A549 (cell line): ENCODE data around the gene AKAP6. TPM values are rescaled to one million over a fixed set of nuclear protein-coding genes. Genes with fewer than 3 reads are reported as not detected.
A peak's percentile ranks its signal among the peaks of the same experiment; 100 is the strongest.

Source experiments
- ATAC-seq, 2 experiments: fragments of 200-7000 bp in 1 of 2; fragments of >200 bp in 1 of 2; cut with Nextera tagmentation in 1 of 2; cut with Tn5 transposase in 1 of 2; 3 replicates each; pipeline versions ENCODE4 v1.8.0 to v1.9.1; 2018 to 2020; ENCODE audit warnings: mild to moderate bottlenecking in 1 of 2, moderate library complexity in 1 of 2
- CTCF ChIA-PET: fragments of 300-600 bp; sonication (Branson Sonifier 250); formaldehyde crosslinking; extraction: SDS; loops from one replicate; lab custom pipeline; 2021; ENCODE audit warnings: antibody characterized with exemption, inconsistent platforms; lab: Yijun Ruan, JAX
- POLR2A ChIA-PET: fragments of 350-600 bp; formaldehyde crosslinking; extraction: SDS; loops from one replicate; lab custom pipeline; 2021; ENCODE audit warnings: antibody characterized with exemption, inconsistent platforms; lab: Yijun Ruan, JAX
- DNase-seq, 2 experiments: peaks; one replicate each; pipeline versions ENCODE4 v3.0.0 to v3.0.0-alpha.2; 2011 to 2016; ENCODE audit warnings: low read depth in 1 of 2, low spot score in 1 of 2
- FAIRE-seq: peaks from 2 replicates; lab custom pipeline; 2011; peaks lifted over from hg19 to GRCh38; lab: Jason Lieb, UNC
- H3K27ac ChIP-seq, 2 experiments: fragments of >200 bp; sonication (Bioruptor Twin); formaldehyde crosslinking; 3 replicates each; pipeline ENCODE4 v1.5.1; 2016 to 2017
- H3K4me1 ChIP-seq: fragments of >200 bp; sonication (Bioruptor Twin); formaldehyde crosslinking; 3 replicates; pipeline ENCODE4 v1.6.1; 2016
- H3K4me2 ChIP-seq: fragments of >200 bp; sonication (Bioruptor Twin); formaldehyde crosslinking; 3 replicates; pipeline ENCODE4 v1.6.1; 2016
- H3K4me3 ChIP-seq: fragments of >200 bp; sonication (Bioruptor Twin); formaldehyde crosslinking; 3 replicates; pipeline ENCODE4 v1.5.1; 2016
- H3K9me3 ChIP-seq: fragments of >200 bp; sonication (Bioruptor Twin); formaldehyde crosslinking; 3 replicates; pipeline ENCODE4 v1.6.1; 2016
- CBX8 ChIP-seq: fragments of 200-600 bp; sonication (generic); IDR thresholded peaks from 2 replicates; pipeline ENCODE4 v1.6.1; 2016
- CEBPB ChIP-seq, 2 experiments: fragments of >200 bp in 1 of 2; sonication (Bioruptor Twin) in 1 of 2; formaldehyde crosslinking in 1 of 2; IDR thresholded peaks; 2 replicates each; pipeline ENCODE4 v1.6.1; 2012 to 2016
- ESRRA ChIP-seq: fragments of 150-350 bp; IDR thresholded peaks from 2 replicates; pipeline ENCODE4 v1.6.1; 2014; ENCODE audit warnings: mild to moderate bottlenecking, low read length, borderline replicate concordance
- FOSB ChIP-seq: fragments of 250-450 bp; sonication (Bioruptor Pico); IDR thresholded peaks from 2 replicates; pipeline ENCODE4 v1.5.0; 2020; ENCODE audit warnings: mild to moderate bottlenecking, moderate library complexity
- HOXB13 ChIP-seq: fragments of 250-450 bp; sonication (Bioruptor Pico); IDR thresholded peaks from 2 replicates; pipeline ENCODE4 v1.5.0; 2020; ENCODE audit warnings: low read depth, mild to moderate bottlenecking, moderate library complexity
- HOXB5 ChIP-seq: fragments of 250-450 bp; sonication (Bioruptor Pico); IDR thresholded peaks from 2 replicates; pipeline ENCODE4 v1.5.0; 2020; ENCODE audit warnings: mild to moderate bottlenecking, moderate library complexity
- KDM1A ChIP-seq: fragments of 200-600 bp; sonication (generic); IDR thresholded peaks from 2 replicates; pipeline ENCODE4 v1.6.1; 2016; ENCODE audit warnings: low read depth, mild to moderate bottlenecking
- MAFK ChIP-seq: fragments of 450-650 bp; IDR thresholded peaks from 2 replicates; pipeline ENCODE4 v1.6.1; 2014; ENCODE audit not compliant: partially characterized antibody
- MAX ChIP-seq: IDR thresholded peaks from 2 replicates; pipeline ENCODE4 v1.6.1; 2012
- MAZ ChIP-seq: fragments of 150-350 bp; IDR thresholded peaks from 2 replicates; pipeline ENCODE4 v1.6.1; 2014; ENCODE audit warnings: antibody characterized with exemption, low read depth, low read length, borderline replicate concordance
- NR3C1 ChIP-seq: fragments of >200 bp; sonication (Bioruptor Twin); formaldehyde crosslinking; IDR thresholded peaks from 3 replicates; pipeline ENCODE4 v1.6.1; 2017
- POLR2A ChIP-seq: IDR thresholded peaks from 2 replicates; pipeline ENCODE4 v1.6.1; 2012; ENCODE audit warnings: mild to moderate bottlenecking, low read length
- POLR2AphosphoS2 ChIP-seq: conservative IDR thresholded peaks from 2 replicates; pipeline ENCODE4 v1.6.1; 2012; ENCODE audit warnings: low read length, improper control_type of control experiment, inconsistent platforms
- RARB ChIP-seq: fragments of 250-450 bp; sonication (Bioruptor Pico); IDR thresholded peaks from 2 replicates; pipeline ENCODE4 v1.8.0; 2021; ENCODE audit warnings: mild to moderate bottlenecking, moderate library complexity
- RCOR1 ChIP-seq: fragments of 150-350 bp; IDR thresholded peaks from 2 replicates; pipeline ENCODE4 v1.6.1; 2014; ENCODE audit warnings: antibody characterized with exemption, low read length, low read depth
- RFX5 ChIP-seq: fragments of 450-650 bp; IDR thresholded peaks from 2 replicates; pipeline ENCODE4 v1.7.1; 2014; ENCODE audit warnings: antibody characterized with exemption, mild to moderate bottlenecking, moderate library complexity
- SMC3 ChIP-seq: fragments of >200 bp; sonication (Bioruptor Twin); formaldehyde crosslinking; IDR thresholded peaks from 3 replicates; pipeline ENCODE4 v1.6.1; 2018; ENCODE audit warnings: inconsistent platforms
- SREBF2 ChIP-seq: fragments of 450-650 bp; IDR thresholded peaks from 2 replicates; pipeline ENCODE4 v1.6.1; 2014; ENCODE audit warnings: mild to moderate bottlenecking, moderate library complexity
- TFCP2L1 ChIP-seq: fragments of 250-450 bp; sonication (Bioruptor Pico); IDR thresholded peaks from 2 replicates; pipeline ENCODE4 v1.5.0; 2021; ENCODE audit warnings: mild to moderate bottlenecking
- TP53 ChIP-seq: fragments of 250-450 bp; sonication (Bioruptor Pico); IDR thresholded peaks from 2 replicates; pipeline ENCODE4 v1.5.0; 2021; ENCODE audit warnings: mild to moderate bottlenecking, moderate library complexity
- ZC3H11A ChIP-seq: fragments of 450-650 bp; IDR thresholded peaks from 2 replicates; pipeline ENCODE4 v1.6.1; 2014; ENCODE audit warnings: antibody characterized with exemption, mild to moderate bottlenecking
- ZSCAN20 ChIP-seq: fragments of 250-450 bp; sonication (Bioruptor Pico); IDR thresholded peaks from 2 replicates; pipeline ENCODE4 v1.8.0; 2022; ENCODE audit warnings: mild to moderate bottlenecking, moderate library complexity
- WGBS: methylation state at CpG from one replicate; pipeline ENCODE4 v1.1.6; 2017; ENCODE audit errors: missing lambda C conversion rate; 5-methylcytosine and 5-hydroxymethylcytosine counted together
- polyA plus RNA-seq, 4 experiments: library from polyadenylated mRNA; depleted of rRNA in 3 of 4; stranded (reverse); fragments of >200 nt; fragmentation: RNase III in 1 of 4; extraction: RNeasy Plus Mini Kit Qiagen cat#74134 plus additional on column Dnase treatment in 1 of 4; gene quantifications; 2 replicates in 3 of 4; 3 replicates in 1 of 4; pipeline ENCODE4 v1.2.3, GENCODE V29; 2011 to 2017
- TF ChIP-seq, protein P1 (sequence below): fragments of >200 bp; sonication (Bioruptor Twin); formaldehyde crosslinking; IDR thresholded peaks from 2 replicates; pipeline ENCODE4 v1.6.1; 2016
- TF ChIP-seq, protein P2 (sequence below): fragments of 450-650 bp; IDR thresholded peaks from 2 replicates; pipeline ENCODE4 v1.6.1; 2014; ENCODE audit warnings: antibody characterized with exemption
- TF ChIP-seq, protein P3 (sequence below): fragments of 150-350 bp; IDR thresholded peaks from 2 replicates; pipeline ENCODE4 v1.6.1; 2014; ENCODE audit warnings: low read depth, mild to moderate bottlenecking, low read length

AKAP6 gene
- polyA plus RNA-seq, 2 of the 4 experiments (the other 2 are of a cell fraction), result 0.27 to 1.9 TPM

- no peaks in the 10 kb centered on the region for H3K4me1 ChIP-seq
- TF ChIP-seq POLR2AphosphoS2 (no peak), HOXB5 (CRISPR knock-in tag) (no peak), POLR2A (no peak), SREBF2 (no peak), MAFK (no peak), ZSCAN20 (CRISPR knock-in tag) (no peak), TFCP2L1 (CRISPR knock-in tag) (no peak), HOXB13 (CRISPR knock-in tag) (no peak), CEBPB (IDR thresholded peaks at IDR 0.05) (no peak)
- TF ChIP-seq, protein P1, sequence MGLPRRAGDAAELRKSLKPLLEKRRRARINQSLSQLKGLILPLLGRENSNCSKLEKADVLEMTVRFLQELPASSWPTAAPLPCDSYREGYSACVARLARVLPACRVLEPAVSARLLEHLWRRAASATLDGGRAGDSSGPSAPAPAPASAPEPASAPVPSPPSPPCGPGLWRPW, result no peak
- TF ChIP-seq, all 56 proteins: peak for 0
- ChIA-PET CTCF (interaction anchor here (0.7 kb wide), 1 partner anchor 87 kb away, joined by 3 read pairs; no protein-coding TSS in a partner anchor), POLR2A (no interaction called here)
- no peak overlapping the region for H3K4me2 ChIP-seq
- no peak overlapping the region for H3K27ac ChIP-seq
- ATAC-seq, result no peak
- H3K9me3 ChIP-seq, result peaks cover 8% of the 10 kb centered on the region; the same call in 1 of the 3 replicates
- no peak for DNase-seq
- no peak overlapping the region for H3K4me3 ChIP-seq
- FAIRE-seq, result no peak
- 71% methylated on average over 8 of the region's 8 CpGs for WGBS
These were observed 97.7 kb downstream of the AKAP6 start for GRCh38 chr14:32426586-32427388.

- H3K4me3 ChIP-seq, result no peak overlapping the region
- TF ChIP-seq HOXB5 (CRISPR knock-in tag) (no peak), CBX8 (no peak), POLR2A (no peak), NR3C1 (no peak)
- TF ChIP-seq, protein P2, sequence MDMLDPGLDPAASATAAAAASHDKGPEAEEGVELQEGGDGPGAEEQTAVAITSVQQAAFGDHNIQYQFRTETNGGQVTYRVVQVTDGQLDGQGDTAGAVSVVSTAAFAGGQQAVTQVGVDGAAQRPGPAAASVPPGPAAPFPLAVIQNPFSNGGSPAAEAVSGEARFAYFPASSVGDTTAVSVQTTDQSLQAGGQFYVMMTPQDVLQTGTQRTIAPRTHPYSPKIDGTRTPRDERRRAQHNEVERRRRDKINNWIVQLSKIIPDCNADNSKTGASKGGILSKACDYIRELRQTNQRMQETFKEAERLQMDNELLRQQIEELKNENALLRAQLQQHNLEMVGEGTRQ, result no peak
- no peak overlapping the region for H3K27ac ChIP-seq
- no peak overlapping the region for H3K4me2 ChIP-seq
- 52% methylated on average over 4 of the region's 4 CpGs for WGBS
- DNase-seq (no peak), ATAC-seq (peak in 1 of 2 experiments; percentile 34; a peak in 2 of 6 replicates), FAIRE-seq (no peak)
- ChIA-PET POLR2A (no interaction called here), CTCF (interaction anchor here (1.0 to 1.7 kb wide), 2 partner anchors 17 to 132 kb away, joined by 4 to 7 read pairs; no protein-coding TSS in a partner anchor)
- no peaks in the 10 kb centered on the region for H3K4me1 ChIP-seq
- peaks cover 4% of the 10 kb centered on the region; the same call in 1 of the 3 replicates for H3K9me3 ChIP-seq
These were observed 98.8 kb downstream of the AKAP6 start for GRCh38 chr14:32427726-32428528.

- WGBS, result 85% methylated on average over 4 of the region's 4 CpGs
- ATAC-seq (no peak), DNase-seq (no peak), FAIRE-seq (no peak)
- no peaks in the 10 kb centered on the region for H3K4me1 ChIP-seq
- ChIA-PET CTCF (interaction anchor here (1.7 kb wide), 1 partner anchor 16 kb away, joined by 7 read pairs; no protein-coding TSS in a partner anchor), POLR2A (no interaction called here)
- no peak overlapping the region for H3K4me3 ChIP-seq
- H3K9me3 ChIP-seq, result no peaks in the 10 kb centered on the region
- TF ChIP-seq MAZ (no peak), SMC3 (no peak), ZC3H11A (no peak), RCOR1 (no peak), CEBPB (IDR thresholded peaks at IDR 0.05) (no peak), KDM1A (no peak), TP53 (no peak), ESRRA (no peak), CBX8 (no peak), NR3C1 (no peak), FOSB (CRISPR knock-in tag) (no peak), RFX5 (no peak), MAX (no peak), RARB (CRISPR knock-in tag) (no peak), TFCP2L1 (CRISPR knock-in tag) (no peak)
- TF ChIP-seq, protein P1, result no peak
- TF ChIP-seq, protein P3, sequence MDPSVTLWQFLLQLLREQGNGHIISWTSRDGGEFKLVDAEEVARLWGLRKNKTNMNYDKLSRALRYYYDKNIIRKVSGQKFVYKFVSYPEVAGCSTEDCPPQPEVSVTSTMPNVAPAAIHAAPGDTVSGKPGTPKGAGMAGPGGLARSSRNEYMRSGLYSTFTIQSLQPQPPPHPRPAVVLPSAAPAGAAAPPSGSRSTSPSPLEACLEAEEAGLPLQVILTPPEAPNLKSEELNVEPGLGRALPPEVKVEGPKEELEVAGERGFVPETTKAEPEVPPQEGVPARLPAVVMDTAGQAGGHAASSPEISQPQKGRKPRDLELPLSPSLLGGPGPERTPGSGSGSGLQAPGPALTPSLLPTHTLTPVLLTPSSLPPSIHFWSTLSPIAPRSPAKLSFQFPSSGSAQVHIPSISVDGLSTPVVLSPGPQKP, result no peak
- no peak overlapping the region for H3K4me2 ChIP-seq
- H3K27ac ChIP-seq, result no peak overlapping the region
These were observed 99.8 kb downstream of the AKAP6 start for GRCh38 chr14:32428875-32429274.
